ENCODE results near the gene ZNF3.

Gene ZNF3

GRCh38 chr7:100088621-100089457, 7.3 kb upstream of the ZNF3 start, which contains the start of gene COPS6:
Gene COPS6, plus strand, starts transcription at chr7:100088969. Its CDS starts 22 bp downstream, at chr7:100088991.
- peak; percentile 73 for DNase-seq (ENCODE audit: low read depth)

- no peak for DNase-seq (ENCODE audit: low read depth)
These were observed 6.6 kb upstream of the ZNF3 start for GRCh38 chr7:100088095-100088620.

- peak; percentile 94 for DNase-seq (ENCODE audit: low read depth)
These were observed 5.7 kb upstream of the ZNF3 start for GRCh38 chr7:100087055-100087750.

GRCh38 chr7:100085515-100085914, 4.0 kb upstream of the ZNF3 start:
- no peak for DNase-seq (ENCODE audit: low read depth)

- no peak for DNase-seq (ENCODE audit: low read depth)
These were observed 1.5 kb upstream of the ZNF3 start for GRCh38 chr7:100082978-100083377.

GRCh38 chr7:100080907-100081534, 502 bp downstream of the ZNF3 start:
- no peak for DNase-seq (ENCODE audit: low read depth)

GRCh38 chr7:100079024-100079560, 2.4 kb downstream of the ZNF3 start:
- DNase-seq (ENCODE audit: low read depth) = no peak

- DNase-seq (ENCODE audit: low read depth) = no peak
These were observed 4.3 kb downstream of the ZNF3 start for GRCh38 chr7:100077205-100077604.

GRCh38 chr7:100075418-100075817, 6.1 kb downstream of the ZNF3 start:
- DNase-seq (ENCODE audit: low read depth) = no peak

- no peak for DNase-seq (ENCODE audit: low read depth)
These were observed 6.7 kb downstream of the ZNF3 start for GRCh38 chr7:100074841-100075240.

GRCh38 chr7:100072462-100072861, 9.1 kb downstream of the ZNF3 start:
- no peak for DNase-seq (ENCODE audit: low read depth)

- no peak for DNase-seq (ENCODE audit: low read depth)
These were observed 10.4 kb downstream of the ZNF3 start for GRCh38 chr7:100071018-100071723.

- no peak for DNase-seq (ENCODE audit: low read depth)
These were observed 11.5 kb downstream of the ZNF3 start for GRCh38 chr7:100069991-100070390.

- no peak for DNase-seq (ENCODE audit: low read depth)
These were observed 14.6 kb downstream of the ZNF3 start for GRCh38 chr7:100066953-100067352.

- DNase-seq (ENCODE audit: low read depth) = peak; percentile 70
These were observed 15.9 kb downstream of the ZNF3 start for GRCh38 chr7:100065452-100066186.

GRCh38 chr7:100064162-100064561, 17.4 kb downstream of the ZNF3 start:
- DNase-seq (ENCODE audit: low read depth) = no peak

- DNase-seq (ENCODE audit: low read depth) = no peak
These were observed 18.1 kb downstream of the ZNF3 start for GRCh38 chr7:100063376-100063775.

GRCh38 chr7:100061518-100062193, 19.9 kb downstream of the ZNF3 start:
- no peak for DNase-seq (ENCODE audit: low read depth)

GRCh38 chr7:100059251-100059739, 22.2 kb downstream of the ZNF3 start:
- no peak for DNase-seq (ENCODE audit: low read depth)

GRCh38 chr7:100057006-100057405, 24.5 kb downstream of the ZNF3 start:
- no peak for DNase-seq (ENCODE audit: low read depth)
